GM12873 (cell line): ENCODE data around the gene TTC7B.

Experiments
- TF ChIP-seq, protein P1 (sequence below): IDR thresholded peaks from 2 replicates; pipeline ENCODE4 v1.5.1; 2012; ENCODE audit warnings: low read depth, mild to moderate bottlenecking, moderate library complexity, low read length, control low read depth; ENCODE audit not compliant: insufficient read depth; ENCODE audit errors: missing control alignments

Gene TTC7B

GRCh38 chr14:90814806-90815571 is 1.2 kb downstream of the TTC7B start:
- TF ChIP-seq, protein P1, sequence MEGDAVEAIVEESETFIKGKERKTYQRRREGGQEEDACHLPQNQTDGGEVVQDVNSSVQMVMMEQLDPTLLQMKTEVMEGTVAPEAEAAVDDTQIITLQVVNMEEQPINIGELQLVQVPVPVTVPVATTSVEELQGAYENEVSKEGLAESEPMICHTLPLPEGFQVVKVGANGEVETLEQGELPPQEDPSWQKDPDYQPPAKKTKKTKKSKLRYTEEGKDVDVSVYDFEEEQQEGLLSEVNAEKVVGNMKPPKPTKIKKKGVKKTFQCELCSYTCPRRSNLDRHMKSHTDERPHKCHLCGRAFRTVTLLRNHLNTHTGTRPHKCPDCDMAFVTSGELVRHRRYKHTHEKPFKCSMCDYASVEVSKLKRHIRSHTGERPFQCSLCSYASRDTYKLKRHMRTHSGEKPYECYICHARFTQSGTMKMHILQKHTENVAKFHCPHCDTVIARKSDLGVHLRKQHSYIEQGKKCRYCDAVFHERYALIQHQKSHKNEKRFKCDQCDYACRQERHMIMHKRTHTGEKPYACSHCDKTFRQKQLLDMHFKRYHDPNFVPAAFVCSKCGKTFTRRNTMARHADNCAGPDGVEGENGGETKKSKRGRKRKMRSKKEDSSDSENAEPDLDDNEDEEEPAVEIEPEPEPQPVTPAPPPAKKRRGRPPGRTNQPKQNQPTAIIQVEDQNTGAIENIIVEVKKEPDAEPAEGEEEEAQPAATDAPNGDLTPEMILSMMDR, result no peak

DNA sequence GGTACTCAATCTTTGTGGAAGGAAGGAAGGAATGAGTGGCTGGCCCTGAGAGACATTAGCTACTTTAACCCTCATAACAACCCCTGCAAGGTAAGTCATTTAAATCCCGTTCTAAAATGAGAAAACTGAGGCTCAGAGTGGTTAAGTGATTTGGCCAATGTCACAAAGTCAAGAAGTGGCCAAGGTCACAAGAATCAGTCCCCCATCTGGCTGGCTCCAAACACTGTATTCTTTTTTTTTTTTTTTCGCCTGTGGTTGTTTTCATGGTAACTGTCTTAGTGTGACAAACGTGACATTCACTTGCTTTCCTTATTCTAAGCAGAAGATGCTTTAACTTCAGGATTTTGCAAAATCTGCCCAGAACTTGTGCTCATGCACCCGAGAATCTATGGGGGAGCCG is 2.8 kb downstream of the TTC7B start:
- TF ChIP-seq, protein P1, result no peak

DNA sequence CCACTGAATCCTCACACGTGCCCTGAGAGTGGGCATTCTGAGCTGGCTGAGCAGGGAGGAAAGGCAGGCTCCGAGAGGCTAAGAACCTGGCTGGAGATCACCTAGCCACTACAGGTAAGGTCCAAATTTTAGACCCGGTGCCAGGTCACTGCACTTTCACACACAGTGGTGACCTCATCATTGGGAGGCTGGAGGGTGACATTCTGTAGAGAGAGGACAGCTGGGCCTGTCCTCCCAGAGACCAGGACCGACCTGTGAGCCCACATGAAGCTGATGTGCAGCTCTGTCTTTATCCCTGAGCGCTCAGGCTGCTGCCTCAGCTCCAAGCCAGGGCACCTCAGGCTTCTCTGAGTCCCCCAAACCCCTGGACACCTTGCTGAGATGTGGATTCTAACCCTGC is 4.1 kb downstream of the TTC7B start:
- TF ChIP-seq, protein P1, result no peak

- TF ChIP-seq, protein P1, result no peak
Measured at GRCh38 chr14:90811641-90812040, 4.6 kb downstream of the TTC7B start.

- TF ChIP-seq, protein P1, result no peak
Measured at GRCh38 chr14:90810806-90811205, 5.4 kb downstream of the TTC7B start.

DNA sequence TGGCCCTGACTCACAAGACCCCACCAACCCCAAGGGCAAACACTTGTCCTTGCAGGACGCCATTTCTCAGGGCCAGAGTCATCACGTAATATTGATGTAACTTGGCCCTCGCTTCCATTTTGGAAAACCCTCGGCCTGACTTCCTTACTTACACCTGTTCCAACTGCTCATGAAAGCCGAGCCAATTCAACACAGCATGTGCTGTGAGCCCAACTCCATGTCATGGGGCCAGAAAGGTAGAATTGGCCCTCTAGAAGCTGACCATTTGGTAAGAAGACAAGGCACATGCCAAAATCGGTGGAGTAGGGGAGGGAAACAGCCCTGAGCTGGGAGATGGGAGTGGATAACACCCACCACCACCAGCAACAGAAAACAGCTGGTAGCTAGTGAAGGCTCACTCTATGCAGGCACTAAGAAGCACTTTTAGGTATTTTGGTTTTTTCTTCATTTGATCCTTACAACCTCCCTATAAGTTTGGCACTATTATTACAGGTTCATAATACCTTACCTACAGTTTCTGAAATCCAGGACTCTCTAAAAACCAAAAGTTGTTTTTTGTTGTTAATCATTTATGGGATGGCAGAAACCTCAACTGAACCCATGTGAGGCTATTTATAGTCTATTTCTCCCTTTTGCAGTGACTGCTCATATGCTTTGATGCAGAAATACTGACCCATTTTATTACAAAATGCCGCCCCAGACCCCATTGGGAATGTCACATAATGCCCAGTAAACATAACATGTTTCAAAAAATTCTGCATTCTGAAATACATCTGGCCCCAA is 6.5 kb downstream of the TTC7B start:
- TF ChIP-seq, protein P1, result no peak

DNA sequence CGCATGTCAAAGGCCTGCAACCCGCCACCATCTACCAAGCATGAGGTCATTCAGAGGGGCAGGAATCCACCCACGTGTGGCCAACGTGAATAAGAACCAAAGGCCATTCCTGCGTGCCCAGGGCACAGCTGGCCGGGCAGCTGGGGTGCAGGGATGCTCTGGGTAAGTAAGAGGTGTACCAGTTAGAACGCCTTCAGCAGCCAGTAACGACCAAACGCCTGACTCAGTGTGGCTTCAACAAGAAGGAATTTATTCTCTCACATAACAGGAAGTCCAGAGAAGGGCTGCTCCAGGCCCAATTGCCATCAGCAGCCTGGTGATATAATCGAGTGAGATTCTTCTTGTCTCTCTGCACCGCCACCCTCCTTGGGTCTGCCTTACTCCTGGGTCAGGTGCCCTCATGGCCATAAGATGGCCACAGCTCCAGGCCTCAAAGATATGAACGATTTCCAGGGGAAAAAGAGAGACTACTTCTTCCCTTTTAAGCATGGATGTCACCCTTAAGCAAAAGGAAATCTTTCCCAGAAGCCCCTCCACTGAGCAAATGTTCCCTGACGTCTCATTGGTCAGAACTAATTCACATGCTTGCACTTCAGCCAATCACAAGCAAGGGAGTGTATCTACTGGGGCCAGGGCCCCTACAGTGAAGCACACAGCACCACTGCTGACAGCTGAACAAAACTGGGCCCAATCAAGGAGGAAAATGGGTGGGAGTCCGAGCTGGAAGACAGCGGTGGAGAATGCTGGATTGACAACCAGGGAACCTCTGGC is 7.3 kb downstream of the TTC7B start:
- TF ChIP-seq, protein P1, result no peak
